Body of pancreas (tissue), 4 donors: ENCODE data around the gene NKAIN2. TPM values are rescaled to one million over a fixed set of nuclear protein-coding genes. Genes with fewer than 3 reads are reported as not detected.

Source experiments
- ATAC-seq: fragments of 150-250 bp; one replicate; pipeline ENCODE4 v1.9.1; 2016
- DNase-seq, 4 donors: peaks; one replicate each; pipeline ENCODE4 v3.0.0-alpha.2; 2019
- H3K27ac ChIP-seq, 4 donors: fragments of 200-600 bp; sonication (generic); 1 replicate in 3 of 4; 2 replicates in 1 of 4; pipeline versions ENCODE4 v1.5.1 to v1.6.1; 2016 to 2019; ENCODE audit warnings: mild to moderate bottlenecking in 1 of 4, mixed read lengths in 1 of 4, moderate library complexity in 1 of 4
- H3K27me3 ChIP-seq, 2 donors: fragments of 200-600 bp; sonication (generic); one replicate each; pipeline ENCODE4 v1.6.0; 2016; ENCODE audit warnings: mild to moderate bottlenecking in 1 of 2
- H3K36me3 ChIP-seq, 2 donors: fragments of 200-600 bp; sonication (generic); replicated peaks in 1 of 2; 2 replicates each; pipeline ENCODE4 v1.5.1; 2016; ENCODE audit warnings: low read depth in 2 of 2; ENCODE audit not compliant: insufficient read depth in 1 of 2
- H3K4me1 ChIP-seq: fragments of 200-600 bp; sonication (generic); one replicate; pipeline ENCODE4 v1.6.0; 2016
- H3K4me3 ChIP-seq, 2 donors: fragments of 200-600 bp; sonication (generic); 1 replicate in 1 of 2; 2 replicates in 1 of 2; pipeline ENCODE4 v1.5.1; 2016 to 2019
- H3K9me3 ChIP-seq, 3 donors: fragments of 200-600 bp; sonication (generic); 1 replicate in 2 of 3; 2 replicates in 1 of 3; pipeline ENCODE4 v1.5.1; 2016
- CTCF ChIP-seq, 7 experiments: fragments of 450-650 bp in 4 of 7; fragments of 200-600 bp in 3 of 7; sonication (generic) in 3 of 7; IDR thresholded peaks; one replicate each; pipeline ENCODE4 v1.5.1; 2016 to 2019; ENCODE audit warnings: antibody characterized with exemption in 7 of 7
- POLR2A ChIP-seq, 3 donors: fragments of 450-650 bp; IDR thresholded peaks; one replicate each; pipeline ENCODE4 v1.6.1; 2016; ENCODE audit warnings: antibody characterized with exemption in 3 of 3, mild to moderate bottlenecking in 2 of 3
- WGBS, 2 donors: methylation state at CpG; one replicate each; pipeline ENCODE4 v1.1.5; 2017; 5-methylcytosine and 5-hydroxymethylcytosine counted together
- intact Hi-C: fragments of 100-400 bp; cut with DNase I; formaldehyde crosslinking; loops from one replicate; pipeline ENCODE4 v1.15.1; 2023
- total RNA-seq, 2 donors: library from RNA; depleted of rRNA; stranded (reverse); fragments of >200 nt; gene quantifications; one replicate each; pipeline ENCODE4 v1.1.0, GENCODE V29; 2016

Gene NKAIN2
- total RNA-seq, 2 donors from 2014 or later, result not detected

- DNase-seq (no peak), ATAC-seq (no peak)
- Histone ChIP-seq H3K4me3 (no peak overlapping the region), H3K27ac (no peak overlapping the region), H3K27me3 (no peaks in the 10 kb centered on the region), H3K9me3 (no peaks in the 10 kb centered on the region), H3K36me3 (no peaks in the 10 kb centered on the region), H3K4me1 (no peaks in the 10 kb centered on the region)
- intact Hi-C loops, result no loop called here
- 75 to 89% methylated on average over 2 of the region's 2 CpGs for WGBS, 2 donors
- TF ChIP-seq CTCF (IDR thresholded peaks at IDR 0.05) (no peak), POLR2A (IDR thresholded peaks at IDR 0.05) (no peak)
These were observed 7.3 kb downstream of the NKAIN2 start for GRCh38 chr6:123810948-123811347.

GRCh38 chr6:123811378-123811777, 7.7 kb downstream of the NKAIN2 start:
- DNase-seq (no peak), ATAC-seq (no peak)
- TF ChIP-seq CTCF (IDR thresholded peaks at IDR 0.05) (no peak), POLR2A (IDR thresholded peaks at IDR 0.05) (no peak)
- Histone ChIP-seq H3K4me1 (no peaks in the 10 kb centered on the region), H3K27ac (no peak overlapping the region), H3K4me3 (no peak overlapping the region), H3K36me3 (no peaks in the 10 kb centered on the region), H3K9me3 (no peaks in the 10 kb centered on the region), H3K27me3 (no peaks in the 10 kb centered on the region)
- intact Hi-C loops, result no loop called here
- 25 to 27% methylated on average over 1 of the region's 1 CpG for WGBS, 2 donors

GRCh38 chr6:123812621-123813020, 9.0 kb downstream of the NKAIN2 start:
- H3K27me3 ChIP-seq, result no peaks in the 10 kb centered on the region
- no peaks in the 10 kb centered on the region for H3K9me3 ChIP-seq
- H3K4me1 ChIP-seq, result no peaks in the 10 kb centered on the region
- H3K4me3 ChIP-seq, result no peak overlapping the region
- no peak for TF ChIP-seq CTCF (IDR thresholded peaks at IDR 0.05)
- no peak for TF ChIP-seq POLR2A (IDR thresholded peaks at IDR 0.05)
- H3K36me3 ChIP-seq, result no peaks in the 10 kb centered on the region
- DNase-seq (no peak), ATAC-seq (no peak)
- intact Hi-C loops, result no loop called here
- H3K27ac ChIP-seq, result no peak overlapping the region
- WGBS, 2 donors, result 51 to 66% methylated on average over 2 of the region's 2 CpGs

- Histone ChIP-seq H3K4me1 (no peaks in the 10 kb centered on the region), H3K4me3 (no peak overlapping the region), H3K27me3 (no peaks in the 10 kb centered on the region), H3K36me3 (no peaks in the 10 kb centered on the region), H3K27ac (no peak overlapping the region), H3K9me3 (no peaks in the 10 kb centered on the region)
- no peak for DNase-seq
- intact Hi-C loops, result no loop called here
- ATAC-seq, result no peak
- TF ChIP-seq CTCF (IDR thresholded peaks at IDR 0.05) (no peak), POLR2A (IDR thresholded peaks at IDR 0.05) (no peak)
- WGBS, 2 donors, result 58 to 68% methylated on average over 2 of the region's 2 CpGs
These were observed 17.4 kb downstream of the NKAIN2 start for GRCh38 chr6:123821112-123821511.

- no peak overlapping the region for H3K27ac ChIP-seq
- H3K36me3 ChIP-seq, result no peaks in the 10 kb centered on the region
- WGBS, 2 donors, result 37 to 56% methylated on average over 3 of the region's 3 CpGs
- no peaks in the 10 kb centered on the region for H3K4me1 ChIP-seq
- no peak for DNase-seq
- ATAC-seq, result no peak
- H3K27me3 ChIP-seq, result no peaks in the 10 kb centered on the region
- no peak for TF ChIP-seq CTCF (IDR thresholded peaks at IDR 0.05)
- TF ChIP-seq POLR2A (IDR thresholded peaks at IDR 0.05), result no peak
- no peaks in the 10 kb centered on the region for H3K9me3 ChIP-seq
- intact Hi-C loops, result no loop called here
- no peak overlapping the region for H3K4me3 ChIP-seq
These were observed 25.8 kb downstream of the NKAIN2 start for GRCh38 chr6:123829302-123829953.
